GM23338 (cell line): Measurements from ENCODE around the gene ORM1.
"Not testable (repeated sequence)": the region's sequence is repeated elsewhere in the genome, so short reads cannot be mapped to it uniquely, and the experiment has no call there.

Source experiments
- CREB1 ChIP-seq: fragments of 250-450 bp; sonication (Bioruptor Pico); IDR thresholded peaks from 2 replicates; pipeline ENCODE4 v1.5.0; 2020; ENCODE audit warnings: low read depth, mild to moderate bottlenecking, moderate library complexity
- EZH2 ChIP-seq: fragments of 200-600 bp; sonication (generic); IDR thresholded peaks from one replicate; pipeline ENCODE4 v1.8.0; 2017; ENCODE audit warnings: antibody characterized with exemption, mild to moderate bottlenecking, low read depth; ENCODE audit not compliant: unreplicated experiment
- EZH2phosphoT487 ChIP-seq: fragments of 200-600 bp; sonication (generic); IDR thresholded peaks from one replicate; pipeline ENCODE4 v1.8.1; 2018; ENCODE audit warnings: antibody characterized with exemption; ENCODE audit not compliant: unreplicated experiment
- JUNB ChIP-seq: IDR thresholded peaks from one replicate; pipeline ENCODE4 v1.6.1; 2016; ENCODE audit warnings: antibody characterized with exemption; ENCODE audit not compliant: unreplicated experiment
- POLR2AphosphoS5 ChIP-seq: IDR thresholded peaks from 2 replicates; pipeline ENCODE4 v1.6.1; 2016; ENCODE audit warnings: antibody characterized with exemption, low read depth
- STAT1 ChIP-seq: IDR thresholded peaks from one replicate; pipeline ENCODE4 v1.6.1; 2016; ENCODE audit warnings: antibody characterized with exemption; ENCODE audit not compliant: unreplicated experiment
- TF ChIP-seq, protein P1 (sequence below), 2 experiments: fragments of 200-600 bp in 1 of 2; sonication (generic) in 1 of 2; conservative IDR thresholded peaks; 2 replicates each; pipeline versions ENCODE4 v1.5.1 to v1.6.1; 2016 to 2017; ENCODE audit warnings: antibody characterized with exemption in 2 of 2, low read depth in 2 of 2, mild to moderate bottlenecking in 2 of 2, moderate library complexity in 1 of 2
- TF ChIP-seq, protein P2 (sequence below): IDR thresholded peaks from one replicate; pipeline ENCODE4 v1.6.1; 2018; ENCODE audit warnings: antibody characterized with exemption; ENCODE audit not compliant: unreplicated experiment
- TF ChIP-seq, protein P3 (sequence below): IDR thresholded peaks from 2 replicates; pipeline ENCODE4 v1.6.1; 2016; ENCODE audit warnings: antibody characterized with exemption
- TF ChIP-seq, protein P4 (sequence below): fragments of 250-450 bp; sonication (Bioruptor Pico); IDR thresholded peaks from 2 replicates; pipeline ENCODE4 v1.5.0; 2020; ENCODE audit warnings: mild to moderate bottlenecking, moderate library complexity

DNA sequence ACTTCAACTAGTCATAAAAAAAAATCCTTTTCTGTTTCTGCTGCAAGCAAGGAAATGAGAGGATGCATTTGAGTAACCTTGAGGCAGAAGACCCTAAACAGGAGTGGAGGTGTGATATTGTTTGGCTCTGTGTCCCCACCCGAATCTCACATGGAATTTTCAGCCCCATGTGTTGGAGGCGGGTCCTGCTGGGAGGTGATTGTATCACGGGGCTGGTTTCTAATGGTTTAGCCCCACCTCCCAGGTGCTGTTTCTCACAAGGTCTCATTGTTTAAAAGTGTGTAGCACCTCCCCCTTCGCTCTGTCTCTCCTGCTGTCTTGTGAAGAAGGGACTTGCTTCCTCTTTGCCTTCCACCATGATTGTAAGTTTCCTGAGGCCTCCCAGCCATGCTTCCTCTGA is 10.8 kb downstream of the ORM1 start:
- TF ChIP-seq EZH2, POLR2AphosphoS5, CREB1, STAT1, JUNB, EZH2phosphoT487: not testable (repeated sequence)
- TF ChIP-seq, protein P1, sequence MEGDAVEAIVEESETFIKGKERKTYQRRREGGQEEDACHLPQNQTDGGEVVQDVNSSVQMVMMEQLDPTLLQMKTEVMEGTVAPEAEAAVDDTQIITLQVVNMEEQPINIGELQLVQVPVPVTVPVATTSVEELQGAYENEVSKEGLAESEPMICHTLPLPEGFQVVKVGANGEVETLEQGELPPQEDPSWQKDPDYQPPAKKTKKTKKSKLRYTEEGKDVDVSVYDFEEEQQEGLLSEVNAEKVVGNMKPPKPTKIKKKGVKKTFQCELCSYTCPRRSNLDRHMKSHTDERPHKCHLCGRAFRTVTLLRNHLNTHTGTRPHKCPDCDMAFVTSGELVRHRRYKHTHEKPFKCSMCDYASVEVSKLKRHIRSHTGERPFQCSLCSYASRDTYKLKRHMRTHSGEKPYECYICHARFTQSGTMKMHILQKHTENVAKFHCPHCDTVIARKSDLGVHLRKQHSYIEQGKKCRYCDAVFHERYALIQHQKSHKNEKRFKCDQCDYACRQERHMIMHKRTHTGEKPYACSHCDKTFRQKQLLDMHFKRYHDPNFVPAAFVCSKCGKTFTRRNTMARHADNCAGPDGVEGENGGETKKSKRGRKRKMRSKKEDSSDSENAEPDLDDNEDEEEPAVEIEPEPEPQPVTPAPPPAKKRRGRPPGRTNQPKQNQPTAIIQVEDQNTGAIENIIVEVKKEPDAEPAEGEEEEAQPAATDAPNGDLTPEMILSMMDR (conservative IDR thresholded peaks at IDR 0.05; ENCODE audit: low read depth in 2 of 2): not testable (repeated sequence)
- TF ChIP-seq, protein P2, sequence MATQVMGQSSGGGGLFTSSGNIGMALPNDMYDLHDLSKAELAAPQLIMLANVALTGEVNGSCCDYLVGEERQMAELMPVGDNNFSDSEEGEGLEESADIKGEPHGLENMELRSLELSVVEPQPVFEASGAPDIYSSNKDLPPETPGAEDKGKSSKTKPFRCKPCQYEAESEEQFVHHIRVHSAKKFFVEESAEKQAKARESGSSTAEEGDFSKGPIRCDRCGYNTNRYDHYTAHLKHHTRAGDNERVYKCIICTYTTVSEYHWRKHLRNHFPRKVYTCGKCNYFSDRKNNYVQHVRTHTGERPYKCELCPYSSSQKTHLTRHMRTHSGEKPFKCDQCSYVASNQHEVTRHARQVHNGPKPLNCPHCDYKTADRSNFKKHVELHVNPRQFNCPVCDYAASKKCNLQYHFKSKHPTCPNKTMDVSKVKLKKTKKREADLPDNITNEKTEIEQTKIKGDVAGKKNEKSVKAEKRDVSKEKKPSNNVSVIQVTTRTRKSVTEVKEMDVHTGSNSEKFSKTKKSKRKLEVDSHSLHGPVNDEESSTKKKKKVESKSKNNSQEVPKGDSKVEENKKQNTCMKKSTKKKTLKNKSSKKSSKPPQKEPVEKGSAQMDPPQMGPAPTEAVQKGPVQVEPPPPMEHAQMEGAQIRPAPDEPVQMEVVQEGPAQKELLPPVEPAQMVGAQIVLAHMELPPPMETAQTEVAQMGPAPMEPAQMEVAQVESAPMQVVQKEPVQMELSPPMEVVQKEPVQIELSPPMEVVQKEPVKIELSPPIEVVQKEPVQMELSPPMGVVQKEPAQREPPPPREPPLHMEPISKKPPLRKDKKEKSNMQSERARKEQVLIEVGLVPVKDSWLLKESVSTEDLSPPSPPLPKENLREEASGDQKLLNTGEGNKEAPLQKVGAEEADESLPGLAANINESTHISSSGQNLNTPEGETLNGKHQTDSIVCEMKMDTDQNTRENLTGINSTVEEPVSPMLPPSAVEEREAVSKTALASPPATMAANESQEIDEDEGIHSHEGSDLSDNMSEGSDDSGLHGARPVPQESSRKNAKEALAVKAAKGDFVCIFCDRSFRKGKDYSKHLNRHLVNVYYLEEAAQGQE: not testable (repeated sequence)
- TF ChIP-seq, protein P3, sequence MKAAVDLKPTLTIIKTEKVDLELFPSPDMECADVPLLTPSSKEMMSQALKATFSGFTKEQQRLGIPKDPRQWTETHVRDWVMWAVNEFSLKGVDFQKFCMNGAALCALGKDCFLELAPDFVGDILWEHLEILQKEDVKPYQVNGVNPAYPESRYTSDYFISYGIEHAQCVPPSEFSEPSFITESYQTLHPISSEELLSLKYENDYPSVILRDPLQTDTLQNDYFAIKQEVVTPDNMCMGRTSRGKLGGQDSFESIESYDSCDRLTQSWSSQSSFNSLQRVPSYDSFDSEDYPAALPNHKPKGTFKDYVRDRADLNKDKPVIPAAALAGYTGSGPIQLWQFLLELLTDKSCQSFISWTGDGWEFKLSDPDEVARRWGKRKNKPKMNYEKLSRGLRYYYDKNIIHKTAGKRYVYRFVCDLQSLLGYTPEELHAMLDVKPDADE: not testable (repeated sequence)
- TF ChIP-seq, protein P4, sequence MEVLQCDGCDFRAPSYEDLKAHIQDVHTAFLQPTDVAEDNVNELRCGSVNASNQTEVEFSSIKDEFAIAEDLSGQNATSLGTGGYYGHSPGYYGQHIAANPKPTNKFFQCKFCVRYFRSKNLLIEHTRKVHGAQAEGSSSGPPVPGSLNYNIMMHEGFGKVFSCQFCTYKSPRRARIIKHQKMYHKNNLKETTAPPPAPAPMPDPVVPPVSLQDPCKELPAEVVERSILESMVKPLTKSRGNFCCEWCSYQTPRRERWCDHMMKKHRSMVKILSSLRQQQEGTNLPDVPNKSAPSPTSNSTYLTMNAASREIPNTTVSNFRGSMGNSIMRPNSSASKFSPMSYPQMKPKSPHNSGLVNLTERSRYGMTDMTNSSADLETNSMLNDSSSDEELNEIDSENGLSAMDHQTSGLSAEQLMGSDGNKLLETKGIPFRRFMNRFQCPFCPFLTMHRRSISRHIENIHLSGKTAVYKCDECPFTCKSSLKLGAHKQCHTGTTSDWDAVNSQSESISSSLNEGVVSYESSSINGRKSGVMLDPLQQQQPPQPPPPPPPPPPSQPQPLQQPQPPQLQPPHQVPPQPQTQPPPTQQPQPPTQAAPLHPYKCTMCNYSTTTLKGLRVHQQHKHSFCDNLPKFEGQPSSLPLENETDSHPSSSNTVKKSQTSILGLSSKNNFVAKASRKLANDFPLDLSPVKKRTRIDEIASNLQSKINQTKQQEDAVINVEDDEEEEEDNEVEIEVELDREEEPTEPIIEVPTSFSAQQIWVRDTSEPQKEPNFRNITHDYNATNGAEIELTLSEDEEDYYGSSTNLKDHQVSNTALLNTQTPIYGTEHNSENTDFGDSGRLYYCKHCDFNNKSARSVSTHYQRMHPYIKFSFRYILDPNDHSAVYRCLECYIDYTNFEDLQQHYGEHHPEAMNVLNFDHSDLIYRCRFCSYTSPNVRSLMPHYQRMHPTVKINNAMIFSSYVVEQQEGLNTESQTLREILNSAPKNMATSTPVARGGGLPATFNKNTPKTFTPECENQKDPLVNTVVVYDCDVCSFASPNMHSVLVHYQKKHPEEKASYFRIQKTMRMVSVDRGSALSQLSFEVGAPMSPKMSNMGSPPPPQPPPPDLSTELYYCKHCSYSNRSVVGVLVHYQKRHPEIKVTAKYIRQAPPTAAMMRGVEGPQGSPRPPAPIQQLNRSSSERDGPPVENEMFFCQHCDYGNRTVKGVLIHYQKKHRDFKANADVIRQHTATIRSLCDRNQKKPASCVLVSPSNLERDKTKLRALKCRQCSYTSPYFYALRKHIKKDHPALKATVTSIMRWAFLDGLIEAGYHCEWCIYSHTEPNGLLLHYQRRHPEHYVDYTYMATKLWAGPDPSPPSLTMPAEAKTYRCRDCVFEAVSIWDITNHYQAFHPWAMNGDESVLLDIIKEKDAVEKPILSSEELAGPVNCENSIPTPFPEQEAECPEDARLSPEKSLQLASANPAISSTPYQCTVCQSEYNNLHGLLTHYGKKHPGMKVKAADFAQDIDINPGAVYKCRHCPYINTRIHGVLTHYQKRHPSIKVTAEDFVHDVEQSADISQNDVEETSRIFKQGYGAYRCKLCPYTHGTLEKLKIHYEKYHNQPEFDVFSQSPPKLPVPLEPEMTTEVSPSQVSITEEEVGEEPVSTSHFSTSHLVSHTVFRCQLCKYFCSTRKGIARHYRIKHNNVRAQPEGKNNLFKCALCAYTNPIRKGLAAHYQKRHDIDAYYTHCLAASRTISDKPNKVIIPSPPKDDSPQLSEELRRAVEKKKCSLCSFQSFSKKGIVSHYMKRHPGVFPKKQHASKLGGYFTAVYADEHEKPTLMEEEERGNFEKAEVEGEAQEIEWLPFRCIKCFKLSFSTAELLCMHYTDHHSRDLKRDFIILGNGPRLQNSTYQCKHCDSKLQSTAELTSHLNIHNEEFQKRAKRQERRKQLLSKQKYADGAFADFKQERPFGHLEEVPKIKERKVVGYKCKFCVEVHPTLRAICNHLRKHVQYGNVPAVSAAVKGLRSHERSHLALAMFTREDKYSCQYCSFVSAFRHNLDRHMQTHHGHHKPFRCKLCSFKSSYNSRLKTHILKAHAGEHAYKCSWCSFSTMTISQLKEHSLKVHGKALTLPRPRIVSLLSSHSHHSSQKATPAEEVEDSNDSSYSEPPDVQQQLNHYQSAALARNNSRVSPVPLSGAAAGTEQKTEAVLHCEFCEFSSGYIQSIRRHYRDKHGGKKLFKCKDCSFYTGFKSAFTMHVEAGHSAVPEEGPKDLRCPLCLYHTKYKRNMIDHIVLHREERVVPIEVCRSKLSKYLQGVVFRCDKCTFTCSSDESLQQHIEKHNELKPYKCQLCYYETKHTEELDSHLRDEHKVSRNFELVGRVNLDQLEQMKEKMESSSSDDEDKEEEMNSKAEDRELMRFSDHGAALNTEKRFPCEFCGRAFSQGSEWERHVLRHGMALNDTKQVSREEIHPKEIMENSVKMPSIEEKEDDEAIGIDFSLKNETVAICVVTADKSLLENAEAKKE (CRISPR knock-in tag): not testable (repeated sequence)
